HCT116 (cell line): ENCODE measurements around the gene MSANTD3. TPM values are rescaled to one million over a fixed set of nuclear protein-coding genes. Genes with fewer than 3 reads are reported as not detected.
"Not testable (repeated sequence)": the region's sequence is repeated elsewhere in the genome, so short reads cannot be mapped to it uniquely, and the experiment has no call there.

Source experiments
- ATAC-seq: fragments of 200-7000 bp; cut with Tn5 transposase; 2 replicates; pipeline ENCODE4 v1.9.1; 2020; ENCODE audit warnings: mild to moderate bottlenecking, moderate library complexity
- BruUV-seq: library from RNA; stranded (reverse); fragments of 400-500 nt; replicated peaks from 2 replicates; lab custom pipeline; 2021; lab: Mats Ljungman, UMichigan
- CTCF ChIA-PET: fragments of 300-600 bp; sonication (Branson Sonifier 250); formaldehyde crosslinking; loops from one replicate; lab custom pipeline; 2021; ENCODE audit warnings: antibody characterized with exemption; lab: Charles Lee
- POLR2A ChIA-PET: fragments of 300-600, 350-600 bp; sonication (Branson Sonifier 250); formaldehyde crosslinking; loops from one replicate; lab custom pipeline; 2021; ENCODE audit warnings: antibody characterized with exemption; lab: Charles Lee
- RAD21 ChIA-PET, 2 experiments: fragments of 300-600 bp; sonication (Branson Sonifier 250); formaldehyde crosslinking; loops; one replicate each; lab custom pipeline; 2023; ENCODE audit warnings: low total read pairs in 2 of 2; ENCODE audit not compliant: uncharacterized antibody in 2 of 2, unreplicated experiment in 2 of 2, low non-redundant PET in 1 of 2; lab: Charles Lee
- DNase-seq: peaks from one replicate; pipeline ENCODE4 v3.0.0-alpha.2; 2010; ENCODE audit warnings: low read depth, low spot score
- H2AFZ ChIP-seq: fragments of 200-600 bp; shearing (Covaris generic), sonication (generic); 2 replicates; pipeline ENCODE4 v1.6.1; 2017; ENCODE audit warnings: low read depth, mixed run types, mixed read lengths, antibody characterized with exemption, low read length; ENCODE audit not compliant: poor library complexity, severe bottlenecking
- H3K27ac ChIP-seq: 2 replicates; pipeline ENCODE4 v1.5.1; 2012; ENCODE audit warnings: low read depth, low read length
- H3K27me3 ChIP-seq: fragments of 200-600 bp; sonication (generic); 2 replicates; pipeline ENCODE4 v1.6.1; 2016; ENCODE audit warnings: mixed run types, low read length, mixed read lengths; ENCODE audit not compliant: insufficient read depth
- H3K36me3 ChIP-seq, 2 experiments: fragments of 200-500 bp in 1 of 2; fragments of 200-600 bp in 1 of 2; sonication (Bioruptor generic) in 1 of 2; sonication (generic) in 1 of 2; 2 replicates each; pipeline versions ENCODE4 v1.5.1 to v1.6.1; 2014 to 2016; ENCODE audit warnings: low read length in 2 of 2, inconsistent platforms in 1 of 2, mixed read lengths in 1 of 2, mixed run types in 1 of 2; ENCODE audit not compliant: insufficient read depth in 2 of 2, control insufficient read depth in 1 of 2
- H3K4me1 ChIP-seq, 2 experiments: fragments of 200-600 bp in 1 of 2; sonication (generic) in 1 of 2; 2 replicates each; pipeline versions ENCODE4 v1.5.1 to v1.6.1; 2012 to 2017; ENCODE audit warnings: low read length in 2 of 2, inconsistent platforms in 1 of 2, mild to moderate bottlenecking in 1 of 2, mixed read lengths in 1 of 2, mixed run types in 1 of 2, moderate library complexity in 1 of 2; ENCODE audit not compliant: insufficient read depth in 2 of 2, control insufficient read depth in 1 of 2
- H3K4me2 ChIP-seq: fragments of 200-600 bp; sonication (generic); 2 replicates; pipeline ENCODE4 v1.6.1; 2017; ENCODE audit warnings: mixed run types, low read length, mixed read lengths
- H3K4me3 ChIP-seq, 2 experiments: fragments of 200-600 bp in 1 of 2; sonication (generic) in 1 of 2; replicated peaks in 1 of 2; 2 replicates each; pipeline ENCODE4 v1.5.1; 2011 to 2016; ENCODE audit warnings: low read length in 2 of 2, control low read depth in 1 of 2, low read depth in 1 of 2, mild to moderate bottlenecking in 1 of 2, mixed read lengths in 1 of 2, mixed run types in 1 of 2
- H3K79me2 ChIP-seq: fragments of 200-600 bp; sonication (generic); 2 replicates; pipeline ENCODE4 v1.6.1; 2017; ENCODE audit warnings: mild to moderate bottlenecking, mixed run types, low read length, moderate library complexity, mixed read lengths; ENCODE audit not compliant: insufficient read depth
- H3K9ac ChIP-seq: fragments of 200-600 bp; sonication (generic); 2 replicates; pipeline ENCODE4 v1.6.1; 2016; ENCODE audit warnings: low read length, mixed read lengths
- H3K9me2 ChIP-seq: fragments of 200-600 bp; sonication (generic), shearing (Covaris generic); 2 replicates; pipeline ENCODE4 v1.6.1; 2017; ENCODE audit warnings: mixed run types, mild to moderate bottlenecking, moderate library complexity; ENCODE audit not compliant: insufficient read depth
- H3K9me3 ChIP-seq, 2 experiments: fragments of 200-500 bp in 1 of 2; fragments of 200-600 bp in 1 of 2; sonication (Bioruptor generic) in 1 of 2; sonication (generic) in 1 of 2; 2 replicates each; pipeline ENCODE4 v1.6.1; 2014 to 2017; ENCODE audit warnings: low read length in 2 of 2, mixed read lengths in 2 of 2, inconsistent platforms in 1 of 2, low read depth in 1 of 2, mild to moderate bottlenecking in 1 of 2, mixed run types in 1 of 2, moderate library complexity in 1 of 2; ENCODE audit not compliant: control insufficient read depth in 1 of 2, insufficient read depth in 1 of 2
- H4K20me1 ChIP-seq: fragments of 200-600 bp; sonication (generic), shearing (Covaris generic); 2 replicates; pipeline ENCODE4 v1.6.1; 2017; ENCODE audit warnings: mixed run types, mild to moderate bottlenecking, moderate library complexity; ENCODE audit not compliant: insufficient read depth
- CBX3 ChIP-seq: IDR thresholded peaks from 2 replicates; pipeline ENCODE4 v1.6.1; 2012; ENCODE audit warnings: low read depth
- EGR1 ChIP-seq: IDR thresholded peaks from 2 replicates; pipeline ENCODE4 v1.6.1; 2012; ENCODE audit warnings: low read depth
- FOSL1 ChIP-seq: IDR thresholded peaks from 2 replicates; pipeline ENCODE4 v1.6.1; 2012; ENCODE audit warnings: low read depth
- JUND ChIP-seq: IDR thresholded peaks from 2 replicates; pipeline ENCODE4 v1.6.1; 2012
- SIN3A ChIP-seq: IDR thresholded peaks from 2 replicates; pipeline ENCODE4 v1.6.1; 2012; ENCODE audit warnings: low read depth
- intact Hi-C: fragments of 100-400 bp; cut with micrococcal nuclease; formaldehyde crosslinking; loops from 2 replicates; pipeline ENCODE4 v1.10.0; 2022
- total RNA-seq: library from RNA; stranded (reverse); gene quantifications from one replicate; pipeline ENCODE4 v1.2.1, GENCODE V29; 2021; ENCODE audit not compliant: unreplicated experiment
- TF ChIP-seq, protein P1 (sequence below): IDR thresholded peaks from 2 replicates; pipeline ENCODE4 v1.6.1; 2011; ENCODE audit warnings: mild to moderate bottlenecking, low read length, moderate library complexity; ENCODE audit not compliant: insufficient replicate concordance; ENCODE audit errors: extremely low read depth

The MSANTD3 gene
- total RNA-seq, 1 experiment from 2014 or later, result 31.3 TPM

DNA sequence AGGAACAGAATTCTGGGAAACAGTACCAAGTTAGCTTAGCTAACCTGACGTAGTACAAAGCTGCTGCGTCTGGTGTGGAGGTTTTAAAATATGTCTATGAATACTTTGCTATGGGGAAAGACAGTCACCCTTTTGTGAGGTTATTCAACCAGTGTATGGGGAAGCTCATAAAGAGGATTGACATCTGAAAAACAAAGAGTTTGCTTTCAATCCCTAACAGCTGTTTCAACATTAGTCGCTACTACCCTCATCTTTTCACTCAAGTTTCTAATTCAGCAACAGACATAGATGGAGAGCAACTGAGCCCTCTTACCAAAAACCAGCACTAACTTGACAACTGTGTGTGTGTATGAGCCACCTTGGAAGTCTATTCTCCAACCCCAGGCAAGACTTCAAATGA is 7.8 kb upstream of the MSANTD3 start:
- Histone ChIP-seq H3K27me3 (no peaks in the 10 kb centered on the region), H3K9ac (no peak overlapping the region), H3K9me2 (no peaks in the 10 kb centered on the region; the same call in 1 of the 2 replicates), H3K27ac (no peak overlapping the region), H3K36me3 (no peaks in the 10 kb centered on the region), H3K4me2 (no peak overlapping the region), H2AFZ (no peak overlapping the region), H4K20me1 (no peaks in the 10 kb centered on the region), H3K4me3 (no peak overlapping the region), H3K79me2 (no peaks in the 10 kb centered on the region), H3K4me1 (no peaks in the 10 kb centered on the region), H3K9me3 (no peaks in the 10 kb centered on the region)
- RAD21 ChIA-PET, result no interaction called here
- BruUV-seq, result no TSS peak
- intact Hi-C loops, result no loop called here
- DNase-seq, result no peak
- CTCF ChIA-PET, result no interaction called here
- ATAC-seq, result no peak
- POLR2A ChIA-PET, result no interaction called here
- TF ChIP-seq EGR1 (no peak), SIN3A (no peak)

DNA sequence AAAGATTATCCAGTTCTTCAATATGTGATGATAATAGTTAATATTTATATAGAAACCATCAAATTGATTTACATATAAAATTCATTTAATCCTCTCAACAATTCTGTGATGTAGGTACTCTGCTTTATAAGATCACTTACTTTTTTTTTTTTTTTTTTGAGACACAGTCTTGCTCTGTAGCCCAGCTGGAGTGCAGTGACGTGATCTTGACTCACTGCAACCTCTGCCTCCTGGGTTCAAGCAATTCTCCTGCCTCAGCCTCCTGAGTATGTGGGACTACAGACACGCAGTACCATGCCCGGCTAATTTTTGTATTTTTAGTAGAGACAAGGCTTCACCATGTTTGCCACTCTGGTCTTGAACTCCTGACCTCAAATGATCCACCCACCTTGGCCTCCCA is 5.8 kb upstream of the MSANTD3 start:
- ATAC-seq, POLR2A ChIA-PET, H3K4me3 ChIP-seq, H2AFZ ChIP-seq, intact Hi-C loops, H3K27me3 ChIP-seq, H3K79me2 ChIP-seq, H3K9me2 ChIP-seq, BruUV-seq, RAD21 ChIA-PET, H3K9me3 ChIP-seq, H4K20me1 ChIP-seq, H3K4me2 ChIP-seq, H3K4me1 ChIP-seq, DNase-seq, H3K9ac ChIP-seq, CTCF ChIA-PET, H3K27ac ChIP-seq, H3K36me3 ChIP-seq: not testable (repeated sequence)

DNA sequence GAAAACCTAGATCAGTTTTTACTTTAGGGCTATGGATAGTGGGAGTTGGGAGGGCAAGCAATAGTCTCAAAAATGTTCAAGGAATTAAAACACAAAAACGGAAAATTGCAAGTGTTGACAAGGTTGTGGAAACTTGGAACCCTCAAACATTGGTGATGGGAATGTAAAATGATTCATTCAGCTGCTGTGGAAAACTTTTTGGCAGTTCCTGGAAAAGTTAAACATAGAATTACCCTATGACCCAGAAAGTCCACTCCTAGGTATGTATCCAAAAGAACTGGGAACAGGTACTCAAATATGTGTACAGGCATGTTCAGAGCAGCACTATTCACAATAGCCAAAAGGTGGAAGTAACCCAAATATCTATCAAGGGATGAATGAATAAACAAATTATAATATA is 1.2 kb upstream of the MSANTD3 start:
- POLR2A ChIA-PET, result no interaction called here
- Histone ChIP-seq H3K9me2 (no peaks in the 10 kb centered on the region), H3K79me2 (peaks cover 31% of the 10 kb centered on the region), H2AFZ (peak overlapping the region; percentile 99), H3K9ac (peak overlapping the region; percentile 82), H3K27me3 (no peaks in the 10 kb centered on the region), H3K27ac (peak overlapping the region; percentile 73; the same call in 1 of the 2 replicates), H3K4me3 (peak overlapping the region in 1 of 2 experiments; percentile 73; a peak in 2 of 4 replicates), H3K4me2 (peak overlapping the region; percentile 94), H3K4me1 (peaks cover 33 to 44% of the 10 kb centered on the region in 2 experiments), H4K20me1 (no peaks in the 10 kb centered on the region), H3K36me3 (no peaks in the 10 kb centered on the region), H3K9me3 (no peaks in the 10 kb centered on the region)
- intact Hi-C loops, result loop anchor here (2.0 kb wide), 1 partner anchor 73 kb away; the partner anchor contains the start of gene TEX10
- CTCF ChIA-PET, result no interaction called here
- DNase-seq, result no peak
- RAD21 ChIA-PET, result no interaction called here
- BruUV-seq, result no TSS peak
- ATAC-seq, result no peak
- no peak for TF ChIP-seq CBX3
- TF ChIP-seq, protein P1, sequence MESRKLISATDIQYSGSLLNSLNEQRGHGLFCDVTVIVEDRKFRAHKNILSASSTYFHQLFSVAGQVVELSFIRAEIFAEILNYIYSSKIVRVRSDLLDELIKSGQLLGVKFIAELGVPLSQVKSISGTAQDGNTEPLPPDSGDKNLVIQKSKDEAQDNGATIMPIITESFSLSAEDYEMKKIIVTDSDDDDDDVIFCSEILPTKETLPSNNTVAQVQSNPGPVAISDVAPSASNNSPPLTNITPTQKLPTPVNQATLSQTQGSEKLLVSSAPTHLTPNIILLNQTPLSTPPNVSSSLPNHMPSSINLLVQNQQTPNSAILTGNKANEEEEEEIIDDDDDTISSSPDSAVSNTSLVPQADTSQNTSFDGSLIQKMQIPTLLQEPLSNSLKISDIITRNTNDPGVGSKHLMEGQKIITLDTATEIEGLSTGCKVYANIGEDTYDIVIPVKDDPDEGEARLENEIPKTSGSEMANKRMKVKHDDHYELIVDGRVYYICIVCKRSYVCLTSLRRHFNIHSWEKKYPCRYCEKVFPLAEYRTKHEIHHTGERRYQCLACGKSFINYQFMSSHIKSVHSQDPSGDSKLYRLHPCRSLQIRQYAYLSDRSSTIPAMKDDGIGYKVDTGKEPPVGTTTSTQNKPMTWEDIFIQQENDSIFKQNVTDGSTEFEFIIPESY, result no peak
- no peak for TF ChIP-seq FOSL1
- TF ChIP-seq JUND, result no peak
